Ammon's horn (tissue), 1 donor: ENCODE data around the gene TDP1.
"Not testable (repeated sequence)": the region's sequence is repeated elsewhere in the genome, so short reads cannot be mapped to it uniquely, and the experiment has no call there.

ENCODE experiments used
- DNase-seq: peaks from one replicate; pipeline ENCODE4 v3.0.0-alpha.2; 2016; ENCODE audit warnings: low spot score

Gene TDP1

DNA sequence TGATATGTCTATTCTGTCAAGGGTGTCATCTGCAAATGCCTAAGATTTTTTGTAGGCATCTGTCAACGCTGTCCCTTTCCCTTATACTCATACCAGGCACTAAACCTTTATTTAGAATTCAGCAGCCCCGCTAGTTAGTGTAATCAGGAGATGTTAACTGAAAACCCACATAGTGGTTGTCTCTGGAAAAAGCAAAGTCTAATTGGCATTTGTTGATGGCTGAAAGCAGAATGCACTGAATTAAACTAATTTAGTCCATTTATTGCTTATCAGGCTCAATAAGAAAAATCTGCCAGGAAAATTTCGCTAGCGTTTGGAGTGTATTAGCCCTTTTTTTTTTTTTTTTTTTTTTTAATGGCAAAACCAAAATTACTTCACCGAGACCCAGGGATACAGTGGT lies 34.5 kb downstream of the TDP1 start:
- DNase-seq = no peak

DNA sequence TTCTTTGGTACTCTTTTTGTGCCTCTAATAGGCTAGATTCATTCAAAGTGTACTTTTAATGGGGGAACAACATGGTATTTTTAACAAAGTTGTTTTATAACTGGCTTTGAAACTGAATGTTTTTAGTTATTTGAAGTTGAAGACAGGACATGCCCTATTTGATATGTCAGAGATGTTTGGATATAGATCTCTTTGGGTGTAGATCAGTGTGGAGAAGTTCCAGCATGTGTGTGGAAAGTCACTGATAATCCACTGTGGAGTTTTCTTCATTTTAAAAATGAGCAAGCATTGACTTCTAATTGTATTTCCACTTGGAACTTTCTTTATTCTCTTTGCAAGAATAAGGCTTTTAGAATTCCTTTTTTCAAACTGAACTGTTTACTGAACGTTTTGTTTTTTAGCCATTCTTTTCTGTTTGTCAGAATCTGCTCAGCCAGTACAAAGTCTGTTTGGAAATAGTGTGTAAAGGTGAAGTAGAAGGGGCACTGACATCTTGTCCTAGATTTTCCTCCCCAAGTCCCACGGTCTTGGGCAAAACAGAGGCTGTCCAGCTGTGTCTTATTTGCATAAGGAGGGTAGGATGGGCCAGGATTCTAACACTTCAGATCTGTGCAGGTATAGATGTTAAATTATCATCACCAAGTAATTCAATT lies 35.0 kb downstream of the TDP1 start:
- no peak for DNase-seq

DNA sequence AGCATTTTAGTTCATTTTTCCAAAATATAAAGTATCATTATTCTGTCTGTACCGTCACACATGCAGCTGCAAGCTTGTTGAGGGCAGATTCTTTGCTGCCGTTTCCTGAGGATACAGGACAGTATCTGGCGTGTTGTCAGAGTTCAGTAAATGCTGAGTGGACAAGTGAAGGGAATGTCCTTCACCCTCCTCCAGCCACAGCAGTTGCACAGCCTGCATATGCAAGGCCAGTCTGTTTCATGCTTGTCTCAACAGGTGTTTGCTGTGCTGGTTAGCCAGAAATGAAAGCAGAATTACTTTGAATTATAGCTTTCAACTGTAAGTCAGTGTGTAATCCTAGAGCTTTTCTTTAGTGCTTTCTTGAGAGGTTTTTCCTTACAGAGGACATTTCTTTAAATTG lies 36.5 kb downstream of the TDP1 start:
- DNase-seq = no peak

DNA sequence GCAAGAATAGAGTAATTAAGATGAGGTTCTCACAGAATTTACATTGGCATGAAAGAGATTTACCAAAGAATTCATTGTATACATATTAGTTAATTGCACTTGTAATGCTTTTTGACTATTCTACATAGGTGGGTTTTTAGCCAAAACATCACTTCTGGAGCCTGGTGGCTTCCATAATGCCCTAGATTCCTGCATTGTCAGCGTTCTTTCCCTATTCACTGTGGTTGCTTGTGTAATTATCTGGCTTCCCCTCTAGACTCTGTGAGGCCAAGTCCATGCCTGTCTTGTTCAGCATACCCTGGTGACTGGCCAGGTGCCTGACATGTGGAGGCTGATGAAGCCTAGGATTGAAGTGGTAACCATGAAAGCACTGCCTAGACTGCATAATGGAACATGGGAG lies 41.2 kb downstream of the TDP1 start:
- DNase-seq = no peak

DNA sequence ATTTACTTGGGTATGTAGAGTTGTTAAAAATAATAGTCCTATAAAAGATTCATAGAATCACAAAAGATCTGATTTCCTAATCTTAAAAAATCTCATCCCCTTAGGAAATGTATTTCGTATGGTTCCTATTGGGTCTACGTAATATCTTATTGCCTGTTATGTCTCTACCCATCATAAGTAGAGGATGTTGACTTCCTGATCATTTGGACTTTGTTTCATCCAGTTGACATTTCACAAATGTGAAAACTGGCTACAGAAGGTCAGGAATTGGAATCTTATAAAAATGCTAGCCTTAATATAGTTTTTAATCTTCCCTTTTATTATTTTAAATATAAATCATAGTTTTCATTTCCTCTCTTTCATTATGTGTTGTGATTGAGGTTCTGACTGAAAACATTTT lies 45.2 kb downstream of the TDP1 start:
- DNase-seq = no peak

DNA sequence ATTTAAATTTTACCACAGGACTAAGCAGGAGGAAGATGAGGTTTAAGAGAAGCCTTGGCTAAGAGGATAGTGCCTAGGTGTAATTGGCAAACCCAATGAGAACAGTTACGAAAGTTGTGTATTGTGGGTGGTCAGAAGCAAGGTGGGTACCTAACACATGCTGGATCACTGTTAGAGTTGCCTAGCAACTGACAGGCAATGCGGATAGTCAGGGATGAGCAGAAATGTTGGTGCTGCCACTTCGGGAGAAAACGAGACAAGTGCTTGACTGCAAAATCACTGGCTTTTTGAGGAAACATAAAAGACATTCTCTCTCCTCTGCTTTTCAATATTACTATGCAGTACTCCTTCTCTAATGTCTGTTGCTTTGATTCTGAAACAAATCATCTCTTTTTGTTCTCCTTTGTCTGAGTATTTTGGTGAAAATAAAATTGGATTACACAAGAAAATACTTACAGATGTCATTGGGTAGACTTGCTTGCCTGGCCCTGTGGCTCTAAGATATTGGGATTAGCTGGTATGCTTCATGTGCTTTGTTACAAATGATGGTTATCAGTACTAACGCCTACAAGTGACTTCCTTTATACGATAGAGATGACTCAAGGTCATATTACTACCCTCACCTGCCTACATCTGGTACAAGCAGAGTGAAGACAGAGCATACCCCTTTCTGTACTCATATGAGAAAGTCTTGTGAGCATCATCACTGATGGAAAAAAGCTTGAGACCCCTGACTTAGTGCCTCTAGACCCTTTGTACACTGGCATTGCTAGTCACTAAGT lies 48.0 kb downstream of the TDP1 start:
- DNase-seq = peak; percentile 36

DNA sequence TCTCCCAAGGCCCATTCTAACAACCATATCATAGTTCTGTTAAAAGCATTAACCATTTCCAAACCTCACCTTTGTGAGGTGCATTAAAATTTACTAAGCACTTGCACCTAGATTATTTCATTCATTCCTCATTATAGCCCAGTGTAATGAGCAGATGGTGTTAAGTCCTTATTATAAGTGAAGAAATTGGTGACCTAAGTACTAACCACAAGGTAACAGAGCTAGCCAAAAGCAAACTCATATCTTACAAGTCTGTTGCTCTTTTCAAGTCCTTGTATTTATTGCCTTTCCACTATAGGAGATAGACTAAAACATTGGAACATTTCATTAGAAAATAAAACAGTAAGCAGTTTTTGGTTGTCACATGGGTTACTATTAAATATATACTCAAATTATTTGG lies 49.7 kb downstream of the TDP1 start:
- no peak for DNase-seq

DNA sequence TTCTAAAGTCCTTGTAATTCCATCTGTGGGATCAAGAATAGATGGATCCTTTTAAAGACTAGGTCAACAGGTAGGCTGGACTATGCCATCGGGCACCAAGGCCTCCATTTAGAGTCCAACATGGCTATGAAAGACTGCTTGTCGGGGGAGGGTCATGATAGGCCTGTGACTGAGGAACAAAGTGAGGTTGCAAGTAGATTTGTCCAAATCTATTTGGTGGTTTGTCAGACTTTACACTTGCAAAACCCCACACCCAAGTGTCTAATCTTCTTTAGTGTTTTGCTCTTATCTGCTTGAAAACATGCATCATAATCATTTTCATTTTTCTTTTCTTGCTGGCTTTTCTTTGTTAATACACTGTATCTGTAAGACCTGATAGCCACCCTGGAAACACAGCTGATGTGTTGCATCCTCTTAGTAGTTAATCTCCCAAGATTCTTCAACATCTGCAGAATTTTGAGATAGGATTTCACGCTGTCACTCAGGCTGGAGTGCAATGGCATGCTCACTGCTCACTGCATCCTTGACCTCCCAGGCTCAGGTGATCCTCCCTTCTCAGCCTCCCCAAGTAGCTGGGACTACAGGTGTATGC lies 50.3 kb downstream of the TDP1 start:
- DNase-seq = no peak

DNA sequence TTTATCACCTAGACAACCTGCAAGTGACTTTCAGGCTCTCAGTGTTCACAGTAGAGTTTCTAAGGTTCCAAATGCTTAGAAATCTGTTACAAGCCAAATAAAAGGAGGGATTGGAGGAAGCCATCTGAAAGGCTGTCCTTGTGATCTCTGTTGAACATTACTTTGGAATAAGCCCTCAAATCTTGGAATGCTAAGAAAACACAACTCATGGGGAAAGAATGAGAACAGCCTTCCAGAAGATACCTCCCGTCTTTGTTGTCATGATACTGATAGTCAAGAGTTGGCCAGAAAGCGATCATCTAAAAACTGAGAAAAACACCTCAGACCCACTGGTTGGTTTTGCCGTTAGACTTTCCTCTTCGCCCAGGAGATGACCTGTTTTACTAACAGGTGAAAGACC lies 61.6 kb downstream of the TDP1 start:
- no peak for DNase-seq

DNA sequence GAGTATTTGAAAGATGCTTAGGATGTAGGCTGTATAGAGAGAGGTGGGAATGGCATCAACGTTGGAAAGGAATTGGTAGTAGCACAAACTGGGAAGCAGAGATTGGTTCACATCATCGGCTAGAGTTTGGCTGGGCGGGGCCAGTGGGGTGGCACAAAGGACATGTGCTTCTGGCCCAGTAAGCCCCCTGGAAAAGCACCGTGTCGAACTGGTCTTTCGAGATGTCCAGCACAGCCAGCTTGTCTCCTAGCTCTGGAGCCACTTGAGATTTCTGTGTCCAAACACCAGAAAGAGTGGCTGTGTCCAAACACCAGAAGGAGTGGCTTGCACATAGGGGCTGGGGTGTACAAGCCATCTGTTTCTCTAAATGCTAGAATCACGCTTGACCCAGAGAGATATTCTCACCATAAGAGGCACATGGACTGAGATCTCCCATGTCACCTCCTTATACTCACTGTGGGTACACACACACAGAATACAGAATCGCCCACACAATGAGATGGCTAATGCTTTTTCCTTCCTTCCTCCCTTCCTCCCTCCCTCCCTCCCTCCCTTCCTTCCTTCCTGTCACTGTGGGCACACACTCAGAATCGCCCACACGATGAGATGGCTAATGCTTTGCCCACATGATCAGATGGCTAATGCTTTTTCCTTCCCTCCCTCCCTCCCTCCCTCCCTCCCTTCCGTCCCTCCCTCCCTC lies 64.2 kb downstream of the TDP1 start:
- peak; percentile 19 for DNase-seq

DNA sequence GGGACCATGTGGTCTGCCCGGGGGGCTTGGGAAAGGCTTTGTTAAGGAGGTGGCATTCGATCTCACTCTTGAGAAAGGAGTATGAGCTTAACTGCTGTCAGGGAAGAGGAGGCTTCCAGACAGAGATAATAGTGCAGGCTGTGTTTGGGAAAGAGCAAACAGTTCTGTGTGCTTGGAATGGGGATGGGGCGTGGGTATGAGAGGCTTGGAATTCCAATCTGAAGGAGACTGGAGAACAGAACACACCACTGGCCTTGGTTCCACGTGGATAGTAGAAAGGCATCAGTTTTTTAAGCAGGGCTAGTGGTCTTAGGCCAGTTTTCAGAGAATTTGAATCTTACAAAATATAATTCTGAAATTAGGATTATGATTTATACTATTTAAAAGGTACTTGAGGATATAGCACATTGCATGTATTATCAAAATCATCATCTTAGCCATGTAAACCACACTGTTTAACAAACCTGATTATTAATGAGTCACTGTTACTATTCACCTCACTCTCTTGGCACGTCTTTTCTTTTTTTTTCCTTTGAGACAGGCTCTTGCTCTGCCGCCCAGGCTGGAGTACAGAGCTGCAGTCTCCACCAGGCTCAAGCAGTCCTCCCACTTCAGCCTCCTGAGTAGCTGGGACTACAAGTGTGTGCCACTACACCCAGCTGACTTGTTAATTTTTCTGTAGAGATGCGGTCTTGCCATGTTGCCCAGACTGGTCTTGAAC lies 67.6 kb downstream of the TDP1 start:
- DNase-seq = no peak

DNA sequence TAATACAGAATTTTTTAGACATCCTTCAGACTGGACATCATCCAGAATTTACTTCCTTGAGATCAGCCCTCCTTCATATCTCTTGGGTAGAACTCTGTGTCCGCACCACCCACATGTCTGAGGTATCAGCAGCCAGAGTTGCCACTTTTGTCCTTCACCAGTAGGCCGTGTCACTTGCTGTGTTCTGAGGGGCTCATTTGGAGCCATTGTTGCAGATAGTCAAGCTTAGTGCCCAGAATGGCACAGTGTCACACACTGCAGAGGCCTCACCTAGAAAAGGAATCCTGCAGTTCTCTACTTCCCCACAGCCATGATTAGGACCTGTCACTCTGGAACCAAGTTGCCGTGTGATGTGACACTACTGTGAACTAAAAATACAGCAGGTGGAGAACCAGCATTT lies 69.2 kb downstream of the TDP1 start:
- no peak for DNase-seq

DNA sequence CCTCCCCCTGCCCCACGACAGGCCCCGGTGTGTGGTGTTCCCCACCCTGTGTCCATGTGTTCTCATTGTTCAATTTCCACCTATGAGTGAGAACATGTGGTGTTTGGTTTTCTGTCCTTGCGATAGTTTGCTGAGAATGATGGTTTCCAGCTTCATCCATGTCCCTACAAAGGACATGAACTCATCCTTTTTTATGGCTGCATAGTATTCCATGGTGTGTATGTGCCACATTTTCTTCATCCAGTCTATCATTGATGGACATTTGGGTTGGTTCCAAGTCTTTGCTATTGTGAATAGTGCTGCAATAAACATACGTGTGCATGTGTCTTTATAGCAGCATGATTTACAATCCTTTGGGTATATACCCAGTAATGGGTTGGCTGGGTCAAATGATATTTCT lies 70.9 kb downstream of the TDP1 start:
- DNase-seq = not testable (repeated sequence)

DNA sequence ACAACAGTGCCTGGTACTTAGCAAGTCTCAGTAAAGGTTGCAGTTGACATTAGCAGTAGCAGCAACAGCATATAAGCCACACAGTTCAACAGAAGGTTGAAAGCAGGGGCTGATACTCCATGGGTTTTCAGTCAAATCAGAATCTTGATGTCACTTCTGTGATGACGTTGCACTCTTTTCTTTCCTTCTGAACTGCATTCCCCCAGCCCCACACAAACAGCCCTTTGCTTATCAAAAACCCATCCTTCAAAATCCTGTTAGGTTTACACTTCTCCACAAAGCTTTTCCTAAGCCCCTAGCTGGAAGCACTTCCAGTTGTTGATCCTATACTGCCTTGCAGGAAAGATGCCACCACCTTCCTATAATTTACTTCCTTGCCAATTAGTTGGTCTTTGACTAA lies 72.1 kb downstream of the TDP1 start:
- DNase-seq = no peak

DNA sequence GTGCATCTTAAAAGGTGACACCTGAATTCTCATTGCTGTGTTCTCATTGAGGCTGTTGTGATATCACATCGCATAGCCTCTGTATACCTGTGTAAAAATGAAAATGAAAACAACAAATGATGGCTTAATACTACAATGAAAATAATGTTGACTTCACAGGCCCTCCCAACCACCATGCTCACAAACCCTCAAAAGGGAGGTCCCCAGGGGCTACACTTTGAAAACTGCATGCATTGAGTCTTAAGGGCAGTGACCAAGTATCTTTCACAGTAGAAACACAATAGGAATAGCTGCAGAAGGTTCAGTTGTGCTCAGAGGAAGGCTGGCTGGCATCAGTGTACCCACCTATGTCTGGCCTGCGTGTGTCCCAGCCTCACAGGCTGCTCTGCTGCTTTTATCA lies 78.4 kb downstream of the TDP1 start:
- DNase-seq = no peak

DNA sequence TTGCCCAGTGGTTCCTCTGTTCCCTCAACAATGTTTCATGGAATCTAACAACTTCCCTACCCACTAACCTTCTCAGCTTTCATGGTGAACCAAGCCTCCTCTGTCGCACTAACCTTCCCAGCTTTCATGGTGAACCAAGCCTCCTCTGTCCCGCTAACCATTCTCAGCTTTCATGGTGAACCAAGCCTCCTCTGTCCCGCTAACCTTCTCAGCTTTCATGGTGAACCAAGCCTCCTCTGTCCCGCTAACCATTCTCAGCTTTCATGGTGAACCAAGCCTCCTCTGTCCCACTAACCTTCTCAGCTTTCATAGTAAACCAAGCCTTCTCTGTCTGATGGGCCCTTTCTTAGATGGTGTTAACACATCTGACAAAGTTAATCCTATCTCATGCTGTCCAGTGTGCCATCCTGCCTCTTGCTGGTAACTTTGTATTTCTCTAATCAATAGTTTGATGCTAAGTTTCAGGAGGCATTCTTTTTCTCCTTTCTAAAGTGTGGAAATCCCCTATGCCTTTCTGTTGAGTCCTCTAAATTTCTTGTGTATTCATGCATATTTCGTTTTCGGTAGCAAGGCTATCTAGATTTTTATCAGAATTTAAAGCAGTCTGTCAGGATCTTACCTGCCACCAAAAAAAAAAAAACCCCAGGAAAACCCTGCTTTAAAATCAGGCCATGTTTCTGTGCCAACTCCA lies 79.3 kb downstream of the TDP1 start:
- no peak for DNase-seq

DNA sequence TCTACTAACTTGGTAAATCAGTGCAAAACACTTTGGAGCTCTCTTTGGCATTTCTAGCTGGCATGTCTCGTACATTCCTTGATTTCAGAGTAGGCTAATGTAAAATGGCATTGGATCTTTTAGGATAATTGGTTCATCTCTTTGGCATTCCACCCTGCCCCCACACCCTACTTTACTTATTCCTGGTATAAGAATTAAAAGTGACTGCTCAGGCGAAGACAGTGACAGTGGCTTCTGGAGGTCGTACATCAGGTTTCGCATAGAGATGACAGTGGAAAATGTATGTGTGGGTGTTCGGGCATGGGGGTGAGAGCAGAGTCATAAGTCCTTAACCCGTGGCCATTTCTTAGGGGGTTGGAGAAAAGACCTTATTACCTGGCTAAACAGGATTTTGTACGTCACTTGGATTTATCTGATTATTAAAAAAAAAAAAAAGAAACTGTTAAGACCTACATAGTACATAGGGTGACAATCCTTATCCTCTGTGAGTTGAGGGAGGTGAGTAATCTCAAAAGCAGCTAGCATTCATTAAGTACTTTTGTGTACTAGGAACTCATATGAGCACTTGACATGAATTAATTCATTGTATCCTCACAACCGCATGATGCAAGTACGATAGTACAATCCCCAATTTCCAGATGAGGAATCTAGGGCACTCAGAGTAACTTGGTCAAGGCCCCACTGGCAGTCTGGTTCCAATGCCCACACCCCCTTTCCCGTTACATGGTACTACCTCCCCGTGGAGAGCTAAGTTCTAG lies 83.7 kb downstream of the TDP1 start:
- no peak for DNase-seq

DNA sequence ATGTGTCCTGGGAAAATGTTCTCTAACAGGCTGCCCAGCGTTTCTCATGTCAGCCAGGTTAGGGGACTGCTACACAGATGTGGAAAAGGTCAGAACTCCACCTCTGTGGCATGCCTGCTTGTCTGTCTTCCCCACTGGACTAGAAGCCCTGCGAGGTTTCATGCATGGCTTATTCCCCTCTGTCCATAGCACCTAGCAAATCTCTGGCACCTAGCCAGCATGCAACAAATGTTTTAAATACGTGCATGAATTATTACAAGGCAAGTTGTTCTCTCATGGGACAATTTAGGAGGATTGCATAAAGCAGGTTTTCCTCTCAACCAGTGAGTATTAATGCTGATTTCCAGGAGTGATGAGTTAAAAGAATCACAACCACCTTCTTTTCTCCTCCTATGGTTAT lies 84.7 kb downstream of the TDP1 start:
- no peak for DNase-seq

DNA sequence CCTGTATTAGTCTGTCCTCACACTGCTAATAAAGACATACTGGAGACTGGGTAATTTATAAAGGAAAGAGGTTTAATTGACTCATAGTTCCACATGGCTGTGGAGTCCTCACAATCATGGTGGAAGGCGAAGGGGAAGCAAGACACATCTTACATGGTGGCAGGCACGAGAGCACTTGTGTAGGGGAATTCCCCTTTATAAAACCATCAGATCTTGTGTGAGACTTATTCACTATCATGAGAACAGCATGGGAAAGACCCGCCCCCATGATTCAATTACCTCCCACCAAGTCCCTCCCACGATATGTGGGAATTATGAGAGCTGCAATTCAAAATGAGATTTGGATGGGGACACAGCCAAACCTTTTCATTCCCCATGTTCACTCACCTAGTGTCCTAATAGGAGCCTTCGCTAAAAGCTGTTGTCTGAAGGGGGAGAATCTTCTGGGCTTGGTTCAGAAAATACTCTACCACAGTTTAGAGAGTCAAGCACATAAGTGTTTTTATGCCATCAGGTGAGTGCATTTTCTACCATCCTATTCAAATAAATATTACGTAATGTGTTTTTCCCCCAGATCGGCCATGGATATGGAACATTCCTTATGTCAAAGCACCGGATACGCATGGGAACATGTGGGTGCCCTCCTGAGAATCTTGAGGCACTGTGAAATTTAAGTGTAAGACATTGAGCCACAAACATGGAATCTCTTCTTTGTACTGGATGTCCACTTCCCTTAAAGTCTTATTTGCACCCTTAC lies 86.9 kb downstream of the TDP1 start:
- no peak for DNase-seq

DNA sequence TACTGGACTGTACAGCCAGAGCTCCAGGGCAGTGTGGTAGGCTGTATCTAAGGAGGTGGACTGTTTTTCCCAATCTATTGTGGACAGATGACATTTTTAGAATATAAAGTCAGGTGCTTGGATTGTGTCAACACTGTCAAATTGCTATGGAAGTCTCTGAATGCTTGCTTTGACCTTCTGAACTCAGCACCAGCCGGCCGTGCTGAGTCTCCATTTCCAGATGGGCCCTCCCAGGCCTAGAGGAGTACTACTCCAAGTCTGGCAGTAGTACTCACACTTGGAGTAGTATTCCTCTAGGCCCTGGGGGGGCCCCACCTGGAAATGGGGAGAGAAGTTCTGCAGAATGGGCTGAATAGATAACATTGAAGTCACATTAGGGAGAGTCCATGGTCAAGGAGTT lies 89.9 kb downstream of the TDP1 start:
- DNase-seq = no peak
